HG03025 (cell line): ENCODE data around the gene RXRA.

ENCODE experiments used
- ATAC-seq: cut with Tn5 transposase; IDR thresholded peaks from one replicate; pipeline ENCODE4 v1.9.1; 2021; ENCODE audit warnings: mild to moderate bottlenecking, moderate library complexity; ENCODE audit not compliant: unreplicated experiment, low FRiP score

The RXRA gene

DNA sequence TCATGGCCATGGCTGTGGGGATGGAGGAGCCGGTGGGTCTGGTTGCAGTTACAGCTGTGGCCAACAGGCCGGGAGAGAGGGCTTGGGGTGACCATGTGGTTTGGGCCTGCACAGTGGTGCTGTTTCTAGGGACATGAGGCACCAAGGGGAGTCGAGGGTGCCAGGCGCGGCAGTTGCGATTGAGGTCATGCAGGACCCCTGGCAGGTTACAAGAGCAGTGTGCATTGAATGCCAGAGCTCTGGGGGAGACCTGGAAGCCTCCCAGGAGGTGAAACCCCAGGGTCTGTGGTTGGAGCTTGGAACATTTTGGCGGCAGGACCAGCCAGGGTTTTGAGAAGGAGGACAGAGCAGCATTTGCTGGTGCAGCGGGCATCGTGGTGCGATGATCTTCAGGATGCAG, 21.7 kb downstream of the RXRA start:
- no peak for ATAC-seq

GRCh38 chr9:134348404-134349155, 22.3 kb downstream of the RXRA start:
- no peak for ATAC-seq

DNA sequence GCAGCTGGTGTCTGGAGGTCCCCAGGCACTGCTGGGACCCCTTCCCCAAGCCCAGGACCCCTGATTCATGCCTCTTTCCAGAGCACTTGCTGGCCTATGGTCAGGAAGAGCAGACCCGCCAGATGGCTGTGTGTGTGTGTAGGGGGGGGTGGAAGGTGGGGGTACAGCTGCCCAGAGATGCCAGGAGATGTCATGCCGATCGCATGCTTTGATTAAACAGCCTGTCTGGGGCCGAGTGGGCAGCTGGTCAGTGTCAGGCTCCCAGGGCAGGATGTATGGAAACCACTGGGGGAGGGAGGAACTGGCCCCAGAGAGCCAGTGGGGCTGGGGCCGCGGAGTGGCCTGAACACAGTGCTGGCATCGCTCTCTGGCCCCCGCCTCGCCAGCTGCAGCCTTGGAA, 23.7 kb downstream of the RXRA start:
- no peak for ATAC-seq

DNA sequence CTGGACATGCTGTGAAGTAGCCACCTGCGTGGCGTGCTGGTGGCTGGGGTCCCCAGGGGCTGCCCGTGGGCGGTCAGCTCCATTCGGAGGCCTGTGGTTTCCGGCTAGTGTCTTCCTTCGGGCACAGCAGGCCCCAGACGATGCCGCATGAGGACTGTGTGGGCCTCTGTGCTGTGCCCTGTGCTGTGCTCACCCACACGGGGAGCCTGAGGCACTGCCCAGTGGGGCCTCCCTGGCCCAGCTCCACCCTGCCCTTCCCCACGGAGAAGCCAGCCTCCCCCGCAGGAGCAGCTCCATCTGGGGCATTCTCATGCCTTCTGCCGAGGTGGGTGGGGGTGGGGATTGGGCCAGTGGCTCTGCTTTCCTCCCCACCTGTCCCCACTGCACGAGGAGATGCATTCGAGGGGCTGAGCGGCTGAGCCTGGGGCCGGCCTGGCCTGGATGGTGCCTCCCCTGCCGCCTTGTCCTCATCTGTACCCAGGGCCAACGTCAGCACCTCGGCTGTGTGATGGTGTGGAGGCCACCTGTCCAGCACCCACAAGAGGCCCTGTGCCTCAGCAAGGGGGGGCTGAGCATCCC, 24.2 kb downstream of the RXRA start:
- no peak for ATAC-seq

DNA sequence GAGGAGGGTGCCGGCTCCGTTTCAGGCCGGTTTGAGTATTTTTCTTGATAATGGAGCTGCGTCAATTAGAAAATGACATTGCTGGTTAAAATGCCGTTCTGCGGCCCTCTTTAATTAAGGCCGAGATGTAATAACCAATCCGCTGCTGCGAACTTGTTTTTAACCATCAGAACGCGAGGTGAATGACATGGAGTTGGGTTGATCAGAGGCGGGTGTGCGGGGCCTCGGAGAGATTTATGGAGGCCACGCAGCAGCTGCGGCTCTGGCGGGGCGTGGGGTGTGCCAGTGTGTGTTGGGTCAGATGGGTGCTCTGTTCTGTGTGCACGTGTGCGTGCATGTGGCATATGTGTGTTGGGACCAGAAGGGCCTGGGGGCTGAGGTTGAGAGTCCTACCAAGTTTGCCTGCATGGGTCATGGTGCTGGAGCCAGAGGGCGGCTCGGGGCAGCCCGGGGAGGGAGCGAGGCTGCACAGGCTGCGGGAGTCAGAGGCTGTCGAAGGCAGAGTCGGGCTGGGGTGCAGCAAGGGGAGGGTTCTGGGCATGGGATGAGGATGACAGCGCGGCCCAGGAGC, 25.4 kb downstream of the RXRA start:
- ATAC-seq = no peak

DNA sequence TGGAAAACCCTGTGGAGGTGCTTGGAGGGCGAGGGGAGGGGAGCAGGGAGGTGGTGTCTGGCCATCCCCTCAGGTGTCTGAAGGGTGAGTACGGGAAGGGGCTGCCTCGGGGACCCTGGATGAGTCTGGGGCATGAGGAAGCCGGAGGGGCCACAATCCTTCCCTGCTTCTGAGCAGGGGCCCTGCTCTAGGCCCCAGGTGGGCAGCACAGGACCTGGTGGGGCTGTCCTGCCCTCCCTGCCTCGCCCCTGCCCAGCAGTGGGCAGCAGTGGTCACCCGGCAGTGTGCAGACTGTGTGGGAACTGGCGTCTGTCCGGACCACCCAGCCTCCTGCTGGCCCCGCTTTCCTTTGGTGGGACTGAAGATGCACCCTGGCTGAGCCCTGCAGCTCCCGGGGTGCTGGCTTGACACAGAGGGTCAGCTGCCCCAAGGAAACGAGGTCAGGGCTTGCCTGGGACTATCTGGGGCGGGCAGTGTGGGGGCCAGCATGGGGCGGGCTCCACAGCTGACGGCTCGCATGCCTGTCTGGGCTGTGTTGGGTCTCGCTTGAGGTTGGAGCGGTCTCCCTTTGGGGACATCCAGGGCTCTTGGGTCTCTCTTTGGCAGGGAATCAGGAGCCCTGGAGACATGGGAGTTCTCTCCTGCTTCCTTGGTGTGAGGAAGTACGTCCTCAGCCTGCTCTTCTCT, 26.1 kb downstream of the RXRA start:
- no peak for ATAC-seq

DNA sequence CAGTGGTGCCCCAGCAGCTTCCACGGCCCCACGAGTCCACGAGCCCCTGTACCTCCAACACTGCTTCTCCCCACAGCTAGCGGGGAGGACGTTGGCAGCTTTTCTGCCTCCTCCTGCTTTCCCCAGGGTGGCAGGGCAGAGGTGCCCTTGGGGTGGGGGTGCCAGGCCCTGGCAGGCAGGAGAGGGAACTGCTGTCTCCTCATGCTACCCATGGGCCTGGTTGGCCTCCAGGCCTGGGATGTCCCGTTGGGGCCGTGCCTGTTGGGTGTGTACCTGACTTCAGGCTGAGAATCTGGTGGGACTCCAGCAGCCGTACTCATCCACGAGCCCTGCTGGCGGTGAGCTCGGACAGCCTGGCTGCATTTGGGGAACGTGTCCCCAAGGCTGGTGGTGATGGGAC, 27.3 kb downstream of the RXRA start:
- ATAC-seq = no peak

DNA sequence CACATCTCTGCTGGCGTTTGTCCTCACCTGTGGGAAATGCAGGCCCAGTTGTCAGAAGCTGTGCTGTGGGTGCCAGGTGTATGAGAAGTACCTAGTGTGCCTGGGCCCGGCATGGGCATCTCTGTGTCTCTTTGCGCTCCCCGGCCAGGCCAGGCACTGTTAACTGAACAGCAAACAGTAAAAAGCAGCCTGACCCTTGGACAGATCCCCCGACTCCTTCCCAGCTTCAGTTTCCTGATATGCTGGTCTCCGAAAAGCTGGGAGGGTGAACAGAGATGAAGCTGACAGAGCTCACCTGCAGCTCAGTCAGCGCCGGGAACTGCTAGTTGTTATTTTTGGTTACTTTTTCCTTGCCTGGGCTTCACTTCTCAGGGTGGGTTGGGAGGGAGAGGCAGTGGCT, 28.9 kb downstream of the RXRA start:
- no peak for ATAC-seq

GRCh38 chr9:134355561-134356279, 29.5 kb downstream of the RXRA start:
- ATAC-seq = no peak

DNA sequence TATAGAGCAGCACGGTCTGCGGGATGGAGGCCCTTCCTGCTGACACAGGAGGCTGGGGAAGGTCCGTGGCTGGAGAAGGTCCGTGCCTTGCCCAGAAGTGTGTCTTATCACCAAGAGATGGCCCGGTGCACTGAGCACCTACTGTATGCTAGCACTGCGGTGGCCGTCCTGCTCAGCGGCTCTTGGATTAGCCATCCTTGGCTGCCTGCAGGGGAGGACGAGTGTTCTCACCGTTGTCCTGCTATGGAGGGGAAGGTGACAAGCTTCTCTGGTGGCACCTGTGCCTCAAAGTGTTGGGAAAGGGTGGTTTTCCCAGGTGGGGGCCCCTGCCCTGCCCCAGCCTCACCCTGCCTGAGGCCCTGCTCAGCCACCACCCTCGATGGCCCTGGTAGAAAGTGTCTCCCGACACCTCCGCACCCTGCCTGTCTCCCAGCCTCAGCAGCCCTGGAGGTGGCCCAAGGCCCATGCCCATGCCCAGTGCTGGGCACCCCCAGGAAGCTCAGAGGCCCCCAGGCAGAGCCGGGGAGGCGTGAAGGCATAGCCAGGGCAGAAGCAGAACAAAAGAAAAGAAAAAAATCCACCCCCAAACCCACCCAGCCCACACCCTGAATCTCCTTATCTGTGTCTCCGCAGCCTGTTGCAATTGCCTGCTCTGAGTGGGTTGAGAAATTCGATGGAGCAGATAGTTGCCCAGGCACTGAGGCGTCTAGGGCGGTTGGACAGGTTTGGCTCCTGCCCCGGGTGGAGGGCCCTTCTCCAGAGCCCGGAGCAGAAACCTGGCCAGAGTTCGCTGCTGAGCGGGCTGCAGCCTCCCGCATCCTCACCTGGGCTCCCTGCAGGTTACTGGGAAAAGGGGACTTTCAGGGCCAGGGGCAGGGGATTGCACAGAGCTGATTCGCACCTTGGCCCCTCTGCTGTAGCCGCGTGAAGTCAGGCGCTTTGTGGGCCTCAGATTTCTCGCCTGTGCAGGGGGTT, 30.5 kb downstream of the RXRA start:
- ATAC-seq = no peak

GRCh38 chr9:134357631-134358025, 31.4 kb downstream of the RXRA start:
- ATAC-seq = no peak

- ATAC-seq = no peak
Measured at GRCh38 chr9:134358026-134358661, 31.9 kb downstream of the RXRA start.

- no peak for ATAC-seq
Measured at GRCh38 chr9:134358662-134359319, 32.5 kb downstream of the RXRA start.

GRCh38 chr9:134359493-134360179, 33.4 kb downstream of the RXRA start:
- no peak for ATAC-seq

DNA sequence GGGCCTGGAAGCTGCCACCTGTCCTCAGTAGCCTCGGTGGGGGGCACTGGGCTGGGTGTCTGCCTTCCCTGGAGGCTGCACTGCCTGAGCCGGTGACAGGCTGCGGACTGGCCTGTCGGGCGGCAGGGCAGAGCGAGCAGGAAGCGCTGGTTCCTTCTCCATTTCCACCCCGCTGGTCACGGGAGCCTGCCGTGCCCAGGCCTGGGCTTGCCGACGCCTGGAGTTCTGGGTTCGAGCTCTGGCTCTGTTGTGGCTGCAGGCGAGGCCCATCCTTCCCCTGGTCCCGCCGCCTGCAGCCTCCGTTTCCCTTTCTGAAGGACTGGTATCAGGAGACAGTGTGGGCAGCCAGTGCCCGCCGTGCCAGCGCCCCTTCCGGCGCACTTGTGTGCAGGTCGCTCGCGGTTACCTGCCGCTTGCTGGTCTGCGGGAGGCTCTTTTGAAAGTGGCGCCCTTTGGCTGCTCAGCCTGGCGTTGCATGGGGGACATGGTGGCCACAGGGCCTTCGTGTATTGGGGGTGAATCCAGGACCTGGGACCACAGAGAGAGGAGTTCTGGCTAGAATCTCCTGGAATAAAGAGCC, 34.0 kb downstream of the RXRA start:
- no peak for ATAC-seq

- ATAC-seq = no peak
Measured at GRCh38 chr9:134360897-134361296, 34.6 kb downstream of the RXRA start.

DNA sequence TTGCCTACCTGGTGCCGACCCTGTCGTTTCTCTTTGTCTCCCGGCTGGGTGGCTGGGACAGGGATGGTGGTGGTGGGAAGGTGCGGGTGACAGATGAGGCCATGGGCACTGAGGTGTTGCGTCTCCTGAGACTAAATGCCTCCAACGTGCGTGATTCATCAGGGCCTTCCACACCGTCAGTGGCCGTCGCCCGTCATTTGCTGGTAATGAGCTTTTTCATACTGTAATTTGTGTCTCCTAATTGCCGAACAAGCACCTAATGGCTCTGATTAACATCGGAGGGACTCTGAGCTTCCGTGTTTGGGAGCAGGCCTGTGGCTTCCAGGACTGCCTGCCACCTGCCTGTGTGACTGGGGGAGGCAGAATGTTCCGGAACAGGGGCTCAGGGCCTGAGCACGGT, 35.2 kb downstream of the RXRA start:
- no peak for ATAC-seq
